Neutrophil (primary cell): ENCODE results near the gene UBE2R2.

Experiments
- H3K27ac ChIP-seq: fragments of 200-600 bp; sonication (generic); 2 replicates; pipeline ENCODE4 v1.5.1; 2016; ENCODE audit warnings: mild to moderate bottlenecking, moderate library complexity
- H3K27me3 ChIP-seq: fragments of 200-600 bp; sonication (generic); 2 replicates; pipeline ENCODE4 v1.6.0; 2016; ENCODE audit warnings: mild to moderate bottlenecking
- H3K36me3 ChIP-seq: fragments of 200-600 bp; sonication (generic); 2 replicates; pipeline ENCODE4 v1.5.1; 2017
- H3K4me1 ChIP-seq, 2 experiments: fragments of 200-600 bp in 1 of 2; sonication (generic) in 1 of 2; 1 replicate in 1 of 2; 2 replicates in 1 of 2; pipeline versions ENCODE4 v1.5.1 to v1.6.1; 2013 to 2016; ENCODE audit warnings: low read depth in 1 of 2, low read length in 1 of 2, mild to moderate bottlenecking in 1 of 2, moderate library complexity in 1 of 2; ENCODE audit not compliant: control insufficient read depth in 1 of 2, insufficient read depth in 1 of 2
- H3K4me3 ChIP-seq, 2 experiments: fragments of 200-600 bp in 1 of 2; sonication (generic) in 1 of 2; 1 replicate in 1 of 2; 2 replicates in 1 of 2; pipeline ENCODE4 v1.5.1; 2013 to 2016; ENCODE audit warnings: low read depth in 1 of 2, low read length in 1 of 2, mild to moderate bottlenecking in 1 of 2, moderate library complexity in 1 of 2
- H3K9me3 ChIP-seq: fragments of 200-600 bp; sonication (generic); 2 replicates; pipeline ENCODE4 v1.5.1; 2016
- TF ChIP-seq, protein P1 (sequence below): fragments of 200-600 bp; sonication (generic); IDR thresholded peaks from 2 replicates; pipeline ENCODE4 v1.5.1; 2016; ENCODE audit warnings: antibody characterized with exemption

UBE2R2 gene

DNA sequence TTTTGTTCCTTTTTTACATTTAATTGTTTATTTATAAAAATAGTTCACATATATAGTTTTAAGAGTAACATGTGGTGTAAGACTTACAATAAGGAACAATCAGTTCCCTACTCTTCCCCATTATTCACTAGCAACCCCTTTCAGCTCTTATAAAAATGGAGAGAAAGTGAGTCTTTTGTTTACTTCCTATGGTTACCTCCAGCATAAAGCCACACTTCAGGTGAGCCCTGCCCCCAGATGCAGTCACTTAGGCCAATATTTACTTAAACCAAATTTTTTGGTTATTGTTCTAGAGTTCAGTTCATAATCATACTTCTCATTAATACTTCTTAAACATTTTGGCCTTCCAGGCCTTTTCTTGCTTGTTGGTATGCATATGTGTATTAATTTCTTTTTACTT is 33.7 kb downstream of the UBE2R2 start:
- Histone ChIP-seq H3K9me3 (no peaks in the 10 kb centered on the region), H3K4me3 (no peak overlapping the region), H3K27me3 (no peaks in the 10 kb centered on the region), H3K27ac (peak overlapping the region; percentile 51), H3K4me1 (peaks cover 9 to 16% of the 10 kb centered on the region in 2 experiments), H3K36me3 (no peaks in the 10 kb centered on the region)
- TF ChIP-seq, protein P1, sequence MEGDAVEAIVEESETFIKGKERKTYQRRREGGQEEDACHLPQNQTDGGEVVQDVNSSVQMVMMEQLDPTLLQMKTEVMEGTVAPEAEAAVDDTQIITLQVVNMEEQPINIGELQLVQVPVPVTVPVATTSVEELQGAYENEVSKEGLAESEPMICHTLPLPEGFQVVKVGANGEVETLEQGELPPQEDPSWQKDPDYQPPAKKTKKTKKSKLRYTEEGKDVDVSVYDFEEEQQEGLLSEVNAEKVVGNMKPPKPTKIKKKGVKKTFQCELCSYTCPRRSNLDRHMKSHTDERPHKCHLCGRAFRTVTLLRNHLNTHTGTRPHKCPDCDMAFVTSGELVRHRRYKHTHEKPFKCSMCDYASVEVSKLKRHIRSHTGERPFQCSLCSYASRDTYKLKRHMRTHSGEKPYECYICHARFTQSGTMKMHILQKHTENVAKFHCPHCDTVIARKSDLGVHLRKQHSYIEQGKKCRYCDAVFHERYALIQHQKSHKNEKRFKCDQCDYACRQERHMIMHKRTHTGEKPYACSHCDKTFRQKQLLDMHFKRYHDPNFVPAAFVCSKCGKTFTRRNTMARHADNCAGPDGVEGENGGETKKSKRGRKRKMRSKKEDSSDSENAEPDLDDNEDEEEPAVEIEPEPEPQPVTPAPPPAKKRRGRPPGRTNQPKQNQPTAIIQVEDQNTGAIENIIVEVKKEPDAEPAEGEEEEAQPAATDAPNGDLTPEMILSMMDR, result no peak

DNA sequence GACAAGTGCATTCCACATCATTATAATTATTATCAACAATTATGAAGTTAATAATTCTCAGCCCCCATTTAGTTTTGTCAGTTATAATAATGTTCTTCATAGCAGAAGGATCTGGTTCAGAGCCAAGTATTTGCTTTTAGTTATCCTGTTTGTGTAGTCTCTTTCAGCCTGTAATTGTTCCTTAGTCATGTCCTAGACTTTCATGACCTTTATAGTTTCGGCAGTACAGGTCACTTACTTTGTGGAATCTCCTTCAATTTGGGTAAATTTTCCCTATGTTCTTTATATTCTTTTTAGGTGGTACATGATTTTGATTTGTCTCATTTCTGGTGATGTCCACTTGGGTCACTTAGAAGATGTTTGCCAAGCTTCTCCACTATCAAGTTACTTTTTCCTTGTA is 34.3 kb downstream of the UBE2R2 start:
- Histone ChIP-seq H3K27me3 (no peaks in the 10 kb centered on the region), H3K4me3 (no peak overlapping the region), H3K27ac (peak overlapping the region; percentile 51), H3K4me1 (peaks cover 8 to 16% of the 10 kb centered on the region in 2 experiments), H3K36me3 (no peaks in the 10 kb centered on the region), H3K9me3 (no peaks in the 10 kb centered on the region)
- TF ChIP-seq, protein P1, result no peak

DNA sequence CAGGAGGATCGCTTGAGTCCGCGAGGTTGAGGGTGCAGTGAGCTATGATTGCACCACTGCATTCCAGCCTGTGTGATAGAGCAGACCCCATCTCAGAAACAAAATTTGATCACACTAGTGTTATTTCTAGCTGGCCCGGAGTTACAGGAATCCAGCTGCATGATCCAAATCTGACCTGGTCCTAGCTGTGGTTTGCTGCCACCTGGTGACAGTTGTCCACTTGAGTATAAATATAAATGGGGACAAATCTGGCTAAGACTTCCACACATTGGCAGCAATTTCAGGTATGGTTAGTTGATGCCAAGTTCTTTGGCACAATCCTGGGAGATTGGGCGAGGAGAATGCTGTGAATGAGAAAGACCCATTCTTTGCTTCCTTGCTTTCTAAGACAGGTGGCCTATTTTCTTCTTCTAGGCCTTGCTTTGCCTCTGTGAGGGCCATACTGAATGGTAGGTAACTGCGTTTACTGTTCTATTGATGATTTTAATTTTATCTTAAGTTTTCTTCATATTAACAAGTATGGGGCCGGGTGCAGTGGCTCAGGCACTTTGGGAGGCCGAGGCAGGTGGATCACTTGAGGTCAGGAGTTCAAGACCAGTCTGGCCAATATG is 35.4 kb downstream of the UBE2R2 start:
- no peaks in the 10 kb centered on the region for H3K36me3 ChIP-seq
- peak overlapping the region; percentile 18 for H3K27ac ChIP-seq
- peaks cover 6 to 16% of the 10 kb centered on the region in 2 experiments for H3K4me1 ChIP-seq
- H3K27me3 ChIP-seq, result no peaks in the 10 kb centered on the region
- no peaks in the 10 kb centered on the region for H3K9me3 ChIP-seq
- no peak overlapping the region for H3K4me3 ChIP-seq
- TF ChIP-seq, protein P1, result peak; percentile 65

DNA sequence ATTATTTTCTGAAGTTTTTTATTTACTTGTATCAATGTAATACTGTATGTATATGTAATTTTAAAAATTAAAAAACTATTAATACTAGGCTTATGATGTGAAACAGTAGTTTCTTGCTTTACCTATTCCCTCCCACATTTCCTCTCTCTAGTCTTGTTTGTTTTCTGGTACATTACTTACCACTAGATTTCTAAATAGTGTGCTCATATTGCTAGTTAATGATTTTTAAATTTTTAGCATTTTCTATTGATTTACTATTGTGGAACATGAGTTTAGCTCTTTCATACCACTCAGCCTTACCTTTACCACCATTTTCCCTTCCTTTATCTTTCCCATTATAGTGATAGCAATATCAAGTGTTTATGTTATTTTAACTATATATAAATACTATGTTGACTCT is 39.3 kb downstream of the UBE2R2 start:
- Histone ChIP-seq H3K9me3 (no peaks in the 10 kb centered on the region), H3K27me3 (no peaks in the 10 kb centered on the region), H3K36me3 (no peaks in the 10 kb centered on the region), H3K4me1 (peaks cover 24 to 32% of the 10 kb centered on the region in 2 experiments), H3K27ac (no peak overlapping the region), H3K4me3 (no peak overlapping the region)
- TF ChIP-seq, protein P1, result no peak

DNA sequence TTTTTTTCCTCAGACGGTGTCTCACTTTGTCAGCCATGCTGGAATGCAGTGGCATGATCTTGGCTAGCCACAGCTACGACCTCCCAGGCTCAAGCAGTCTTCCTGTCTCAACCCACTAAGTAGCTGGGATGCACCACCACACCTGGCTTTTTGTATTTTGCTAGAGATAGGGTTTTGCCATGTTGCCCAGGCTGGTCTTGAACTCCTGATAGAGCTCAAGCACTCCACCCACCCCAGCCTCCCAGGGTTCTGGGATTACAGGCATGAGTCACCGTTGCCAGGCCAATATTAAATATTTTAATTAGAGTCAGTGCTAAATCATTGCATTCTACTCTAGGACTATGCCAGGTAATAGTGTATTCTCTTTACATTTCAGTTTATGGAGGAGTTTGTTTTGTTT is 41.5 kb downstream of the UBE2R2 start:
- Histone ChIP-seq H3K27ac (peak overlapping the region; percentile 64), H3K36me3 (no peaks in the 10 kb centered on the region), H3K27me3 (no peaks in the 10 kb centered on the region), H3K4me1 (peaks cover 18 to 26% of the 10 kb centered on the region in 2 experiments), H3K9me3 (no peaks in the 10 kb centered on the region), H3K4me3 (peak overlapping the region in 1 of 2 experiments; percentile 8)
- TF ChIP-seq, protein P1, result no peak
